Measurements from ENCODE around the gene JMJD6.

GRCh38 chr17:76758570-76758969 is 32.2 kb upstream of the JMJD6 start:
- no peak for TF ChIP-seq CTCF (optimal IDR thresholded peaks at IDR 0.05 in 1 of 3, IDR thresholded peaks at IDR 0.05 in 1 of 3, conservative IDR thresholded peaks at IDR 0.05 in 1 of 3; ENCODE audit: extremely low read depth in 1 of 3, insufficient read depth in 2 of 3, low read length in 3 of 3)
- TF ChIP-seq EZH2 (IDR thresholded peaks at IDR 0.05; ENCODE audit: low read length) = no peak
